WERI-Rb-1 (cell line): ENCODE measurements around the gene KLHL5.

ENCODE experiments used
- DNase-seq: peaks from one replicate; pipeline ENCODE4 v3.0.0-alpha.2; 2020
- H3K27ac ChIP-seq: fragments of 250-450 bp; sonication (Bioruptor Pico); 2 replicates; pipeline ENCODE4 v1.5.1; 2020; ENCODE audit warnings: mild to moderate bottlenecking, moderate library complexity
- H3K27me3 ChIP-seq: fragments of 250-450 bp; sonication (Bioruptor Pico); 2 replicates; pipeline ENCODE4 v1.5.1; 2021; ENCODE audit warnings: mild to moderate bottlenecking, low read depth, moderate library complexity; ENCODE audit not compliant: insufficient read depth, severe bottlenecking
- H3K36me3 ChIP-seq: fragments of 250-450 bp; sonication (Bioruptor Pico); 2 replicates; pipeline ENCODE4 v1.5.1; 2020; ENCODE audit warnings: mild to moderate bottlenecking, moderate library complexity
- H3K4me3 ChIP-seq: 2 replicates; pipeline ENCODE4 v1.5.1; 2011; ENCODE audit warnings: low read depth, mild to moderate bottlenecking, control low read depth, low read length
- H3K9me3 ChIP-seq: fragments of 250-450 bp; sonication (Bioruptor Pico); 2 replicates; pipeline ENCODE4 v1.5.1; 2021; ENCODE audit warnings: mild to moderate bottlenecking, moderate library complexity; ENCODE audit not compliant: severe bottlenecking
- CTCF ChIP-seq: IDR thresholded peaks from 2 replicates; pipeline ENCODE4 v1.5.1; 2011; ENCODE audit warnings: low read depth, mild to moderate bottlenecking, control low read depth, inconsistent platforms, low read length

Gene KLHL5

GRCh38 chr4:39044956-39045826 is 16.8 kb upstream of the KLHL5 start:
- no peaks in the 10 kb centered on the region for H3K36me3 ChIP-seq
- DNase-seq: peak; percentile 35
- no peaks in the 10 kb centered on the region for H3K27me3 ChIP-seq
- H3K27ac ChIP-seq: peak overlapping the region; percentile 58
- no peaks in the 10 kb centered on the region for H3K9me3 ChIP-seq
- H3K4me3 ChIP-seq: peak overlapping the region; percentile 52
- TF ChIP-seq CTCF: no peak

DNA sequence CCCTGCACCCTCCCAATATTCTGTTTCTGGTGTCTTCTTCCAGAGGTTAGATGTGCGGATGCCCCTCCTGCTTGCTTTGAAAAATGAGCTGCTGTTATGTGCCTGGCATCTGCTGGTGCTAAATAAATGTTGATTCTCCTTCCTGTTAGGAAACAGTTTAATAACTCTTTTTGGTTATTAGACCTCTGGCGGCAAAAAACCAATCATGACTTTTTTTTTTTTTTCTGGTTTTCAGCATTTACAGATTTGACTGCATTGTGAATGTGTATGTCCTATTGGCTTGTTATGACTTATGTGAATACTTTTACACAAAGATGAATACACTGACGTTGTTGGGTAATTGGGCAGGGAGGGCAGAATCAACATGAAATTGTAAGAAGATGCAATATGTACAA is 16.2 kb upstream of the KLHL5 start:
- no peak overlapping the region for H3K4me3 ChIP-seq
- H3K36me3 ChIP-seq: no peaks in the 10 kb centered on the region
- H3K27me3 ChIP-seq: no peaks in the 10 kb centered on the region
- H3K9me3 ChIP-seq: no peaks in the 10 kb centered on the region
- TF ChIP-seq CTCF: no peak
- DNase-seq: no peak
- H3K27ac ChIP-seq: no peak overlapping the region

GRCh38 chr4:39046249-39046648 is 15.8 kb upstream of the KLHL5 start:
- no peak for TF ChIP-seq CTCF
- Histone ChIP-seq H3K36me3 (no peaks in the 10 kb centered on the region), H3K4me3 (no peak overlapping the region), H3K9me3 (no peaks in the 10 kb centered on the region), H3K27ac (no peak overlapping the region), H3K27me3 (no peaks in the 10 kb centered on the region)
- DNase-seq: no peak

DNA sequence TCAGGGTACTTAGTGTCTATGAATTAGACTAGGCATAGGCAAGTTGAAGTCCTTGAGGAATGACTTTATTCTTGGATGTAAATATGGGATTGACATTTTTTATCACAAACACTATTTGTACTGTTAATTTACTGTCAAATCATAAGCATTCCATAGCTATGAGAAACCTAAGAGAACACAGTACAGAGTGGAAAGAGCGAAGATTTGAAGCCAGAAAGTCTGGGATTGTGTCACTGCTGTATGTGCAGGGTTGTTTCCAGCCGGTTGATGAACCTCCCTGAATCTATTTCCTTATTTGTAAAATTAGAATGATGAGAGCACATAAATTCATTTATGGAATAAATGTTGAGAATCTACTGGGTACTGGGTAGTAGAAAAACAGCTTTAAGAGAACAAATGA is 14.4 kb upstream of the KLHL5 start:
- H3K4me3 ChIP-seq: no peak overlapping the region
- no peak for DNase-seq
- H3K27me3 ChIP-seq: no peaks in the 10 kb centered on the region
- H3K36me3 ChIP-seq: no peaks in the 10 kb centered on the region
- no peaks in the 10 kb centered on the region for H3K9me3 ChIP-seq
- H3K27ac ChIP-seq: no peak overlapping the region
- no peak for TF ChIP-seq CTCF

GRCh38 chr4:39048311-39048710 is 13.7 kb upstream of the KLHL5 start:
- no peak overlapping the region for H3K4me3 ChIP-seq
- H3K27me3 ChIP-seq: no peaks in the 10 kb centered on the region
- no peak for DNase-seq
- H3K9me3 ChIP-seq: no peaks in the 10 kb centered on the region
- no peak overlapping the region for H3K27ac ChIP-seq
- no peaks in the 10 kb centered on the region for H3K36me3 ChIP-seq
- TF ChIP-seq CTCF: no peak

GRCh38 chr4:39050590-39050989 is 11.4 kb upstream of the KLHL5 start:
- no peak for DNase-seq
- H3K36me3 ChIP-seq: no peaks in the 10 kb centered on the region
- no peaks in the 10 kb centered on the region for H3K9me3 ChIP-seq
- H3K27ac ChIP-seq: no peak overlapping the region
- TF ChIP-seq CTCF: no peak
- H3K4me3 ChIP-seq: no peak overlapping the region
- H3K27me3 ChIP-seq: no peaks in the 10 kb centered on the region
